ENCODE measurements around the gene HSBP1. TPM values are rescaled to one million over a fixed set of nuclear protein-coding genes. Genes with fewer than 3 reads are reported as not detected.

Gene HSBP1
- total RNA-seq, 1 experiment from 2014 or later: 163 TPM

DNA sequence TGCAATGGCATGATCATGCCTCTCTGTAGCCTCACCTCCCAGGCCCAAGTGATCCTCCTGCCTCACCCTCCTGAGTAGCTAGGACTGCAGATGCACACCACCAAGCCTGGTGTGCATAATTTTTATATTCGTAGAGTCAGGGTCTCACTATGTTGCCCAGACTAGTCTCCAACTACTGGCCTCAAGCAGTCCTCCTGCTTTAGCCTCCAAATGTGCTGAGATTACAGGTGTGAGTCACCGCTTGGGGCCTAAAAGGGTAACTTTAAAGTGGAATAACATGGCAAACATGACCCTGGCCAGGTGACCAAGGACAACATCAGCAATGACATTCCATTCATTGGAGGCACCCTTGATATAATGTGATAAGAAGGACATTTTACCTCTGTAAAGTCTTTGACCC is 26.1 kb downstream of the HSBP1 start:
- Histone ChIP-seq H3K4me1 (ENCODE audit: insufficient read depth, low read length, poor library complexity, severe bottlenecking) (peaks cover 9% of the 10 kb centered on the region), H3K36me3 (ENCODE audit: insufficient read depth, low read length, poor library complexity, severe bottlenecking) (no peaks in the 10 kb centered on the region), H3K9me3 (ENCODE audit: low read depth, low read length, poor library complexity, severe bottlenecking) (no peaks in the 10 kb centered on the region), H3K4me3 (ENCODE audit: low read depth, low read length, poor library complexity, severe bottlenecking) (no peak overlapping the region), H3K27me3 (replicated peaks; ENCODE audit: insufficient read depth, low read depth, low read length, poor library complexity) (no peaks in the 10 kb centered on the region), H3K27ac (ENCODE audit: low read depth, low read length, poor library complexity, severe bottlenecking) (no peak overlapping the region)
- no TSS peak for BruUV-seq (replicated peaks)
- POLR2A ChIA-PET (ENCODE audit: low non-redundant PET): no interaction called here
- intact Hi-C loops (cut with micrococcal nuclease; ENCODE audit: unreplicated experiment): no loop called here
- no peak for TF ChIP-seq EZH2 (IDR thresholded peaks at IDR 0.05; ENCODE audit: borderline replicate concordance, low read depth, low read length, poor library complexity, severe bottlenecking)
- TF ChIP-seq, protein P1, sequence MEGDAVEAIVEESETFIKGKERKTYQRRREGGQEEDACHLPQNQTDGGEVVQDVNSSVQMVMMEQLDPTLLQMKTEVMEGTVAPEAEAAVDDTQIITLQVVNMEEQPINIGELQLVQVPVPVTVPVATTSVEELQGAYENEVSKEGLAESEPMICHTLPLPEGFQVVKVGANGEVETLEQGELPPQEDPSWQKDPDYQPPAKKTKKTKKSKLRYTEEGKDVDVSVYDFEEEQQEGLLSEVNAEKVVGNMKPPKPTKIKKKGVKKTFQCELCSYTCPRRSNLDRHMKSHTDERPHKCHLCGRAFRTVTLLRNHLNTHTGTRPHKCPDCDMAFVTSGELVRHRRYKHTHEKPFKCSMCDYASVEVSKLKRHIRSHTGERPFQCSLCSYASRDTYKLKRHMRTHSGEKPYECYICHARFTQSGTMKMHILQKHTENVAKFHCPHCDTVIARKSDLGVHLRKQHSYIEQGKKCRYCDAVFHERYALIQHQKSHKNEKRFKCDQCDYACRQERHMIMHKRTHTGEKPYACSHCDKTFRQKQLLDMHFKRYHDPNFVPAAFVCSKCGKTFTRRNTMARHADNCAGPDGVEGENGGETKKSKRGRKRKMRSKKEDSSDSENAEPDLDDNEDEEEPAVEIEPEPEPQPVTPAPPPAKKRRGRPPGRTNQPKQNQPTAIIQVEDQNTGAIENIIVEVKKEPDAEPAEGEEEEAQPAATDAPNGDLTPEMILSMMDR (conservative IDR thresholded peaks at IDR 0.05; ENCODE audit: low read depth, low read length): no peak
- DNase-seq (ENCODE audit: low spot score): no peak
- CTCF ChIA-PET: no interaction called here

GRCh38 chr16:83835586-83836566 is 28.1 kb downstream of the HSBP1 start:
- BruUV-seq (replicated peaks): no TSS peak
- TF ChIP-seq EZH2 (IDR thresholded peaks at IDR 0.05; ENCODE audit: borderline replicate concordance, low read depth, low read length, poor library complexity, severe bottlenecking): no peak
- TF ChIP-seq, protein P1 (conservative IDR thresholded peaks at IDR 0.05; ENCODE audit: low read depth, low read length): no peak
- Histone ChIP-seq H3K27ac (ENCODE audit: low read depth, low read length, poor library complexity, severe bottlenecking) (peak overlapping the region; percentile 46), H3K4me1 (ENCODE audit: insufficient read depth, low read length, poor library complexity, severe bottlenecking) (peaks cover 9% of the 10 kb centered on the region), H3K36me3 (ENCODE audit: insufficient read depth, low read length, poor library complexity, severe bottlenecking) (no peaks in the 10 kb centered on the region), H3K27me3 (replicated peaks; ENCODE audit: insufficient read depth, low read depth, low read length, poor library complexity) (no peaks in the 10 kb centered on the region), H3K9me3 (ENCODE audit: low read depth, low read length, poor library complexity, severe bottlenecking) (no peaks in the 10 kb centered on the region), H3K4me3 (ENCODE audit: low read depth, low read length, poor library complexity, severe bottlenecking) (no peak overlapping the region)
- ChIA-PET CTCF (no interaction called here), POLR2A (ENCODE audit: low non-redundant PET) (no interaction called here)
- intact Hi-C loops (cut with micrococcal nuclease; ENCODE audit: unreplicated experiment): no loop called here
- DNase-seq (ENCODE audit: low spot score): peak; percentile 64

- POLR2A ChIA-PET (ENCODE audit: low non-redundant PET): no interaction called here
- Histone ChIP-seq H3K4me1 (ENCODE audit: insufficient read depth, low read length, poor library complexity, severe bottlenecking) (peaks cover 9% of the 10 kb centered on the region), H3K27me3 (replicated peaks; ENCODE audit: insufficient read depth, low read depth, low read length, poor library complexity) (no peaks in the 10 kb centered on the region), H3K4me3 (ENCODE audit: low read depth, low read length, poor library complexity, severe bottlenecking) (no peak overlapping the region), H3K27ac (ENCODE audit: low read depth, low read length, poor library complexity, severe bottlenecking) (no peak overlapping the region), H3K36me3 (ENCODE audit: insufficient read depth, low read length, poor library complexity, severe bottlenecking) (no peaks in the 10 kb centered on the region), H3K9me3 (ENCODE audit: low read depth, low read length, poor library complexity, severe bottlenecking) (no peaks in the 10 kb centered on the region)
- BruUV-seq (replicated peaks): no TSS peak
- intact Hi-C loops (cut with micrococcal nuclease; ENCODE audit: unreplicated experiment): no loop called here
- TF ChIP-seq EZH2 (IDR thresholded peaks at IDR 0.05; ENCODE audit: borderline replicate concordance, low read depth, low read length, poor library complexity, severe bottlenecking): no peak
- TF ChIP-seq, protein P1 (conservative IDR thresholded peaks at IDR 0.05; ENCODE audit: low read depth, low read length): no peak
- CTCF ChIA-PET: no interaction called here
- no peak for DNase-seq (ENCODE audit: low spot score)
These were observed 29.8 kb downstream of the HSBP1 start for GRCh38 chr16:83837566-83837965.
